Peyer's patch (tissue), 4 donors: ENCODE measurements around the gene DOCK7. TPM values are rescaled to one million over a fixed set of nuclear protein-coding genes. Genes with fewer than 3 reads are reported as not detected.
A peak's percentile ranks its signal among the peaks of the same experiment; 100 is the strongest.

ENCODE experiments used
- DNase-seq, 3 donors: peaks; one replicate each; pipeline ENCODE4 v3.0.0-alpha.2; 2017 to 2019
- H3K27ac ChIP-seq, 4 donors: fragments of 200-600 bp; sonication (generic); one replicate each; pipeline ENCODE4 v1.5.1; 2016 to 2019
- H3K27me3 ChIP-seq, 2 donors: fragments of 200-600 bp; sonication (generic); one replicate each; pipeline ENCODE4 v1.5.1; 2019
- H3K36me3 ChIP-seq, 3 donors: fragments of 200-600 bp; sonication (generic); one replicate each; pipeline ENCODE4 v1.5.1; 2016 to 2019
- H3K4me1 ChIP-seq, 4 donors: fragments of 200-600 bp; sonication (generic); one replicate each; pipeline ENCODE4 v1.5.1; 2016 to 2019
- H3K4me3 ChIP-seq, 4 donors: fragments of 200-600 bp; sonication (generic); 1 replicate in 3 of 4; 2 replicates in 1 of 4; pipeline ENCODE4 v1.5.1; 2016 to 2019; ENCODE audit warnings: mild to moderate bottlenecking in 1 of 4
- H3K9me3 ChIP-seq, 4 donors: fragments of 200-600 bp; sonication (generic); one replicate each; pipeline ENCODE4 v1.5.1; 2016 to 2019; ENCODE audit warnings: mild to moderate bottlenecking in 1 of 4
- POLR2A ChIP-seq, 2 donors: fragments of 450-650 bp; IDR thresholded peaks; one replicate each; pipeline ENCODE4 v1.5.1; 2017; ENCODE audit warnings: antibody characterized with exemption in 2 of 2, mild to moderate bottlenecking in 2 of 2, moderate library complexity in 2 of 2
- total RNA-seq, 4 donors: library from RNA; depleted of rRNA; stranded (reverse); fragments of >200 nt; gene quantifications; one replicate each; pipeline ENCODE4 v1.1.0, GENCODE V29; 2016
- TF ChIP-seq, protein P1 (sequence below), 6 experiments: fragments of 450-650 bp in 4 of 6; fragments of 200-600 bp in 2 of 6; sonication (generic) in 1 of 6; IDR thresholded peaks; one replicate each; pipeline ENCODE4 v1.5.1; 2017 to 2019; ENCODE audit warnings: antibody characterized with exemption in 6 of 6, mild to moderate bottlenecking in 3 of 6, moderate library complexity in 1 of 6

DOCK7 gene
- total RNA-seq, 4 donors from 2014 or later = 33.4 to 52.0 (median 46.8) TPM

DNA sequence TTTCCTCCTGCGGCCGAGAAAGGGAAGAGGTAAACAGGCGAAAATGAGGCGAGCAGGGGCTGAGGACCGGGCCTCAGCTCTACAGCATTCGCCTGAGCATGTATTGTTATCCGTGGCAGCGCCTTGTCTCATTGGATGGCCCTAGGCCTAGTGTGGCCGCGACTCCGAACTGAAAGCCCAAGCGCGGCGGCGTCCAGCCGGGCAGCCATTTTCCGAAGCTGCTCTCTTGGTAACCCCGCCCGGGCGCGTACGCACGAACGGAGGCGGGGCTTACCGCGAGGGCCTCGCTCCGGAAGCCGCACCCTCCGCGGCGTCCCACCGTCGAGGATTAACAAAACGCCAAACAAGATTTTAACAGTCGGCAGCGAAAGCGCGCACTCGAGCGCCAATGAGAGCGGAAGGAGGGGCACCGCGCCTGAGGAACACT lies 252.1 kb downstream of the DOCK7 start:
- Histone ChIP-seq H3K4me1 (peaks cover 0 to 24% (median 5%) of the 10 kb centered on the region in 4 donors), H3K27me3 (no peaks in the 10 kb centered on the region), H3K27ac (peak overlapping the region; percentile 96 to 99 (median 97)), H3K9me3 (no peaks in the 10 kb centered on the region), H3K4me3 (peak overlapping the region; percentile 81 to 96 (median 88)), H3K36me3 (no peaks in the 10 kb centered on the region)
- peak; percentile 96 to 99 (median 97) for DNase-seq
- TF ChIP-seq POLR2A (IDR thresholded peaks at IDR 0.05) = peak; percentile 94 to 96
- TF ChIP-seq, protein P1, sequence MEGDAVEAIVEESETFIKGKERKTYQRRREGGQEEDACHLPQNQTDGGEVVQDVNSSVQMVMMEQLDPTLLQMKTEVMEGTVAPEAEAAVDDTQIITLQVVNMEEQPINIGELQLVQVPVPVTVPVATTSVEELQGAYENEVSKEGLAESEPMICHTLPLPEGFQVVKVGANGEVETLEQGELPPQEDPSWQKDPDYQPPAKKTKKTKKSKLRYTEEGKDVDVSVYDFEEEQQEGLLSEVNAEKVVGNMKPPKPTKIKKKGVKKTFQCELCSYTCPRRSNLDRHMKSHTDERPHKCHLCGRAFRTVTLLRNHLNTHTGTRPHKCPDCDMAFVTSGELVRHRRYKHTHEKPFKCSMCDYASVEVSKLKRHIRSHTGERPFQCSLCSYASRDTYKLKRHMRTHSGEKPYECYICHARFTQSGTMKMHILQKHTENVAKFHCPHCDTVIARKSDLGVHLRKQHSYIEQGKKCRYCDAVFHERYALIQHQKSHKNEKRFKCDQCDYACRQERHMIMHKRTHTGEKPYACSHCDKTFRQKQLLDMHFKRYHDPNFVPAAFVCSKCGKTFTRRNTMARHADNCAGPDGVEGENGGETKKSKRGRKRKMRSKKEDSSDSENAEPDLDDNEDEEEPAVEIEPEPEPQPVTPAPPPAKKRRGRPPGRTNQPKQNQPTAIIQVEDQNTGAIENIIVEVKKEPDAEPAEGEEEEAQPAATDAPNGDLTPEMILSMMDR (IDR thresholded peaks at IDR 0.05) = no peak

DNA sequence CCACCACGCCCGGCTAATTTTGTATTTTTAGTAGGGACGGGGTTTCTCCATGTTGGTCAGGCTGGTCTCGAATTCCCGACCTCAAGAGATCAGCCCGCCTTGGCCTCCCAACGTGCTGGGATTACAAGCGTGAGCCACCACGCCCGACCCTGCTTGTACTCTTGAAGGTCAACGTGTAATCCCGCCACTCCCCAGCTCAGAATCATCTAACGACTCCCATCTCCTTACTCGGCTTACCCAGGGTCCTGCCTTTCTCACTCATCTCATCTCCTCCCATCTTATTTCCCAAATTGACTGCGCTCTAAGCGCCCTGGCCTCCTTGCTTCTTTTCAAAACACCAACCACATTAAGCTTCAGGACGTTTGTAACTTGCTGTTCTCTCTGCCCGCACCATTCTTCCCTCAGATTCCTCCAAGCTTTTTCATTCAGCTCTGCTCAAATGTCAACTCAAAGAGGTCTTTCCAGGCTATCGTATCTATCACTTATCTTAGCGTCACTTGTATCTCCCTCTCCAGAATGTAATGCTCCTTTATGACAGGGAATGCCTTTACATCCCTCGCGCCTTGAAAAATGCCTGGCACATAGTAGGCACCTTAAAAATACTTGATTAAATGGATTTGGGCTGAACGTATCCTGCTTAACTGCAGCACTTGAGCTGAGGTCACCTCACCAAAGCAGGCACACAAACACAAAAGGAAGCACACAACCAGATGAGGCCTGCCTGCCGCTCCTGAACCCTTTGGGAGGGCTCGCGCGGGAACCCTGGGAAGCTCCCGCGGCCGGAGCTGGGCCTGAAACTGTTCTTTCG lies 252.8 kb downstream of the DOCK7 start:
- TF ChIP-seq, protein P1 (IDR thresholded peaks at IDR 0.05) = no peak
- TF ChIP-seq POLR2A (IDR thresholded peaks at IDR 0.05) = no peak
- Histone ChIP-seq H3K4me1 (peaks cover 0 to 24% (median 5%) of the 10 kb centered on the region in 4 donors), H3K36me3 (no peaks in the 10 kb centered on the region), H3K4me3 (peak overlapping the region; percentile 81 to 96 (median 88)), H3K27me3 (no peaks in the 10 kb centered on the region), H3K27ac (peak overlapping the region; percentile 96 to 99 (median 97)), H3K9me3 (no peaks in the 10 kb centered on the region)
- DNase-seq = peak in 1 of 3 donors; percentile 52

DNA sequence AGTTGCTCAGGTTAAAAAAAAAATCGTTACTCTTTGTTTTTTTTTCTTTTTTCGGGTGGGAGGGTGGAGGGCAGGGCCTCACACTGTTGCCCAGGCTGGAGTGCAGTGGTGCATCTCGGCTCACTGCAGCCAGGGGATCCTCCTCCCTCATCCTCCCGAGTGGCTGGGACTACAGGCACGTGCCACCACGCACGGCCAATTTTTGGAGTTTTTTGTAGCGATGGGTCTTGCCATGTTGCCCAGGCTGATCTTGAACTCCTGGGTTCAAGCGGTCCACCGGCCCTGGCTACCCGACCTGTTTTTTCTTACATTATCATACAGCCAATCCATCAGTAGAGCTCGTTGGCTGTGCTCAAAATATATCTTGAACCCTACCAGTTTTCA lies 253.6 kb downstream of the DOCK7 start:
- no peak overlapping the region for H3K4me3 ChIP-seq
- H3K27me3 ChIP-seq = no peaks in the 10 kb centered on the region
- H3K9me3 ChIP-seq = no peaks in the 10 kb centered on the region
- H3K4me1 ChIP-seq = peaks cover 0 to 19% (median 5%) of the 10 kb centered on the region in 4 donors
- DNase-seq = no peak
- H3K36me3 ChIP-seq = no peaks in the 10 kb centered on the region
- H3K27ac ChIP-seq = no peak overlapping the region
- TF ChIP-seq, protein P1 (IDR thresholded peaks at IDR 0.05) = no peak
- no peak for TF ChIP-seq POLR2A (IDR thresholded peaks at IDR 0.05)

DNA sequence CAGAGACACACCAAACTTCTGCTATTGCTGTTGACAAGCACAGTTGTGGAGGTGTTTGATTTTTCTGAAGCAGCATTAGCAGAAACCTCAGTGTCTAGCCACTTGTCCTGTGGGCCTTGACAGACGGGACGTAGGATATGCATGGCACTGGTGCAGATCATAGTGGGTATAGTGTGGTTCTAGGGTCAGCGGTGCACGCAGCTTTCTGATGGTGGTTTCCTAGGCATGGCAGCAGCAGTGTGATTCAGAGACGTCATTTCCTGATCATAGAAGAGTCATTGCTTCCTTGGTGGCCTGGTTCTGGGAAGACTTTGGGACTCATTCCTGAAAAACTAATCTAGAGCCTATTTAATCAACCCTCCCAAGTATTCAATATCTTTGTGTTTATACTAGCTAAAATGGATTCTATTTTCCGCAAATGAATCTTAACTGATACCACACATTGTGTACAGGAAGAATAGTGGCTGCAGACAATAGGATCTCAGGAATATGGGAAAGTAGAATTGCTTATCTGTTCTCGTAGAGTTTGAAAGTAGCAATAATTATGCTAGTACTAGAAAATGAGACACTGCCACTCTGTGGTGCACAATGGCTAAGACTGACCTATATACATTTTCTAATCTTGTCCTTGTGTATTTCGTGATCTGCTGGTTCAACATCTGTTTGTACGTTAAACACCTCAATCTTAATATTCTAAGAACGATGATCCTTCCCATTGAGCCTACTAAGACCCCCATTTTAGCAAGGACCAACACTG lies 254.1 kb downstream of the DOCK7 start:
- H3K27me3 ChIP-seq = no peaks in the 10 kb centered on the region
- no peak for TF ChIP-seq POLR2A (IDR thresholded peaks at IDR 0.05)
- TF ChIP-seq, protein P1 (IDR thresholded peaks at IDR 0.05) = peak in 2 of 6 experiments; percentile 21 to 23
- no peak for DNase-seq
- no peak overlapping the region for H3K4me3 ChIP-seq
- no peaks in the 10 kb centered on the region for H3K9me3 ChIP-seq
- peaks cover 0 to 14% (median 2%) of the 10 kb centered on the region in 4 donors for H3K4me1 ChIP-seq
- no peak overlapping the region for H3K27ac ChIP-seq
- no peaks in the 10 kb centered on the region for H3K36me3 ChIP-seq

DNA sequence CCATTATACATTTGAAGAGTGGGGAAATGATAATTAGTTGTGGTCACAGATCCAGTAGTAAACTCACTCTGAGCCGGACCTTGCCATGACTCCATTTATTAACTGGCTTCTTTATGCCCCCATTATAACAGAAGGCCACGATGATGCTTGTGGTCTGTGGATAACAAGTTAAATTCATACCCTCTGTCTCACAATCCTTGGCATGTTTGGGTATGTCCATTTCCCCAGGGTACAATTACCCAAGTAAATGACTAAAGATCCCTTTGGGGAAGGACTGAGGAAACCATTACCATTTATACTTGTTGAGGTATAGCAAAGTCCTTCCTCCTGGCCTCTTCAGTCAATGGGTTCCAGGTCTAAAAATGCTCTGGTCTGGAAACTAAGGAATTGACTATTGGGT lies 258.6 kb downstream of the DOCK7 start:
- DNase-seq = no peak
- H3K4me3 ChIP-seq = no peak overlapping the region
- no peaks in the 10 kb centered on the region for H3K27me3 ChIP-seq
- no peak overlapping the region for H3K27ac ChIP-seq
- H3K36me3 ChIP-seq = no peaks in the 10 kb centered on the region
- no peaks in the 10 kb centered on the region for H3K9me3 ChIP-seq
- TF ChIP-seq, protein P1 (IDR thresholded peaks at IDR 0.05) = no peak
- no peak for TF ChIP-seq POLR2A (IDR thresholded peaks at IDR 0.05)
- H3K4me1 ChIP-seq = no peaks in the 10 kb centered on the region
